Activated CD4-positive, CD25-positive, alpha-beta regulatory T cell treated with anti-CD3 and anti-CD28 coated beads, Interleukin-2, amount 50 U/mL, for 72 hours (primary cell): ENCODE results near the gene HS2ST1.
"Not testable (repeated sequence)": the region's sequence is repeated elsewhere in the genome, so short reads cannot be mapped to it uniquely, and the experiment has no call there.

Experiments used
- DNase-seq: peaks from one replicate; pipeline ENCODE4 v3.0.0; 2021

The HS2ST1 gene

DNA sequence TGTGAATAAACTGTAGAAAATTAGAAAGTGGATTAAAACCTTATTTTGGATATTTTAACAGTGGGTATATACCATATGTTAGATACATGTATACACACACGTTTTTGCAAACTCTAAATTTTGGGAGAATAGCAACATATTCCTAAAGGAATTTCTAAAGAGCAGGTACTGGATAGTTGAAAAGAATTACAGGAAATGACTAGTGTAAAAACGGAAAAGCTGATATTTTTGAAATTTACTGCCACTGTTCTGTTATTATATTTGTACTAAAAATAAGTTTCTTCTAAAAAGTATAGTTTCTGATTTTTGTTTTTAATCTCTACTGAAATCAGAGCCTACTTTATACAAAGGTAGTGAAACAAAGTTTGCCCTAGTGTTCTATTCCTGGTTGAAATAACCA is 114.1 kb downstream of the HS2ST1 start:
- DNase-seq: no peak

DNA sequence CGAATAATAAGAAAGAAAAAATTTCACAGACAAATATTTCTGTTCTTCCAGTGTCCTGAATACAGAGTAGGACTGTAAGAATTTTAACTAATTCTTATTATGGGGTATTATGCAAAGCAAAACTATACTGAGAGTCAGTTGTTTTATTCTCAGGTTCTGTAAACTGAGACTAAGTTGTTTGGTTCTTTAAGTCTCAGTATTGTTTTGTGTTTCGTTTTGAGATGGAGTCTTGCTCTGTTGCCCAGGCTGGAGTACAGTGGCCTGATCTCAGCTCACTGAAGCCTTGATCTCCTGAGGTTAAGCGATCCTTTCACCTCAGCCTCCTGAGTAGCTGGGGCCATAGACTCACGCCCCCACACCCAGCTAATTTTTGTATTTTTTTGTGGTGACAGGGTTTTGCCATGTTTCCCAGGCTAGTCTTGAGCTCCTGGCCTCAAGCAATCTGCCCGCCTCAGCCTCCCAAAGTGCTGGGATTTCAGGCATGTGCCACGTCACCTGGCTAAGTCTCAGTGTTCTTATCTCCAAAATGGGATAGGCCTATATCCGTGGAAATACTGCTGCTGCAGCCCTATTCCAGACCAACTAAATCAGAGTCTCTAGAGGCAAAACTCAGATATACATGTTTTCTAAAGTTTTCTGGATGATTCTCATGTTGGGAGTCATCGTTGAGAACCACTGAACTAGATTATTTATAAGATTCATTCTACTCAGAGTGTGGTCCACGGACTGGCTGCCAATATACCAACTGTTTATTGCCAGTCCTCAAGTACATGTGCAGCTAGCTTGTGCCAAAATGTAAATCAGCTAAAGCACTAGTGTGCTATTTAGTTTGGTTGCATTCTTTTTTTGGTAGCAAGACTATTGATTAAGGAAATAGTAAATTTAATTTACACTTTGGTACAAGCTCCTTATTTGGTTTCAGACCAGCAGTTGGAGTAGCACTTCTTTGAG is 116.6 kb downstream of the HS2ST1 start:
- DNase-seq: no peak

DNA sequence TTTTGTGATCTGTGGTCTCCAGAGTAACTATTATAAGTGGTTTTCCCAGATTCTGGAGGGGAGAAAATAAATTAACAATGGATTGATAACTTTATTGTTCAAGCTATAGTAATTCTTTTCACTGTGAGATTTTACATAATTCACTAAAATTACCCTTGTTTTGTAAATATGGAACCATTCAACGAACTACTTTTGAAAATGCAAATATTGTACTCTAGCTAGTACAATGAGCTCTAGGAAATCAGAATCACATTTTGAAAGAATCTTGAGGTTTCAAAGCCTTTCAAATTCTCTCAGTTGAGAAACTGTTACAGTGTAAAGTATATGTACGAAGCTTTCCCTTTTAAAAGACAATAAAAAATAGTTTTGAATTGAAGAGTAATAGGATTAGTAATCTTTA is 119.9 kb downstream of the HS2ST1 start:
- no peak for DNase-seq

DNA sequence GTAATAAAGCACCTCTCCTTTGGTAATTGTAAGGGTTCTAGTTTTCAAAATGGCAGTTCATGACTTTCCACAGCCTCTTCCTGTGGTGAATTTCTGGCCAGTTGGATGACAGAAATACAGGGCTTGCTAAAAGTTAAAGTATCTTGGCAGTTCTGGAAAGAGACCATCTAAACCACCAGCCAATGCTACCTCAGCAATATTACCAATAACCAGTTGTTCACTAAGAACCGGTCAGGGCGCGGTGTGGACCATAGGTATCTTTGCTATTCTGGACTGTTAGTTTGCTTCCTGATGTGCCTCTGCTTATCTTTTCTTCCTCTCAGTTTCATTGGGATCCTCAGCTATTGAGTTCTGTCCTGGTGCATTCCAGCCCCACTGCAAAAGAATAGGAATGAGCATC is 124.7 kb downstream of the HS2ST1 start:
- DNase-seq: no peak

DNA sequence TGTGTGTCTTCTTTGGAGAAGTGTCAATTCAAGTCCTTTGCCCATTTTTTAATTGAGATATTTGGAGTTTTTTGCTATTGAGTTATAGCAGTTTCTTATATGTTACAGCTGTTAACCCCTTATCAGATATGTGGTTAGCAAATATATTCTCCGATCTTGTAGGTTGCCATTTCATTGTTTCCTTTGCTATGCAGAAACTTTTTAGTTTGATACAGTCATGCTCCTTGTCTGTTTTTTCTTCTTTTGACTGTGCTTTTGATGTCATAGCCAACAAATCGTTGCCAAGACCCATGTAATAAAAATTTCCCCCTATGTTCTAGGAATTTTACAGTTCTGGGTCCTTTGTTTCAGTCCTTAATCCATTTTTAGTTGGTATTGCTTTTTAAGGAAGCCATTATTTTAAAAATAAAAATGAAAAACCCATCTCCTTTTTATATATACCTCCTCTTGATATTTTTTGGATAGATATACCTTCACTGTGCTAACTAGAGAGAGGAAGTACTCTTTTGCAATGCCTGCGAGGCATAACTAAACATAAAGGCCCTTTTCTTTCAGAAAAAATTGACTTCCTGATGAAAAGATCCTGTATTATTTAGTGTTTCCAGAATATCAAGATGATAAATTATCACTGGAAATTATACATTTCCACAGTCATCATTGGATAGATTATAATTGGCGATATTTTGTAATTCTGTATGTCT is 127.8 kb downstream of the HS2ST1 start:
- DNase-seq: no peak

DNA sequence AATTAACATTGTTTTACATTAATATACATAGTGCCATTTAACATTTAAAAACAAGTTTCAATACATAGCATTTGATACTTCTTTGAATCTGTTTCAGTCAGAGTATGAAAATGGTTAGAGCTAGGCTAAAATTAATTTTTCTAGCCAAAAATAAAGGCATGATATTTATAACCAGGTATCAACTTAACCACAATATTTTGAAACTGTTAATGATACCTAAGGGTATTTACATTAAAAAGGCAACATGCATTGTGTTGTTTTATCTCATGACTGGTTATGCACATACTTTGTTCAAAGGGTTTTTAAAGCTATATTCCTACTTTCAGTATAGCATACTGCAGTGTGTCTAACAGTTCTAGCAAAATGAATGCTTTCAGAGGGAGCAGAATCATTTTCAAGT is 130.0 kb downstream of the HS2ST1 start:
- DNase-seq: no peak

DNA sequence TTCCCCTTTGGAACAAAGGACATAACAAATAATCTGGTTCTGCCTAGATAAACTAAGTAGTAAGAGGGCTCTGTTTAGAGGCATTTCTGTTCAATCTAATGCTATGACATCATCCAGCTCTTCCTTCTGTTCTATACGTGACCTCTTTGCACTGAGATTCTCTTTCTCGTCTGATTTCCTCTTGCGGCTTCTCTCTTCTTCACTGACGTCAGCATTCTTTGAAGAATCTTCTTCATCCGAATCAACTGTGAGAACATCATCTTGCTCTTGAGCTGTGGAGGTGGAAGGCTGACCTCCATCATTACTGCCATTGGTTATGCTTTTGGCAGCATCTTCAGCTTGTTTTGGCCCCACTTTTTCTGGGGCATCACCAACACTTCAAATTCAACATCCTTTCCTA is 130.4 kb downstream of the HS2ST1 start:
- no peak for DNase-seq

DNA sequence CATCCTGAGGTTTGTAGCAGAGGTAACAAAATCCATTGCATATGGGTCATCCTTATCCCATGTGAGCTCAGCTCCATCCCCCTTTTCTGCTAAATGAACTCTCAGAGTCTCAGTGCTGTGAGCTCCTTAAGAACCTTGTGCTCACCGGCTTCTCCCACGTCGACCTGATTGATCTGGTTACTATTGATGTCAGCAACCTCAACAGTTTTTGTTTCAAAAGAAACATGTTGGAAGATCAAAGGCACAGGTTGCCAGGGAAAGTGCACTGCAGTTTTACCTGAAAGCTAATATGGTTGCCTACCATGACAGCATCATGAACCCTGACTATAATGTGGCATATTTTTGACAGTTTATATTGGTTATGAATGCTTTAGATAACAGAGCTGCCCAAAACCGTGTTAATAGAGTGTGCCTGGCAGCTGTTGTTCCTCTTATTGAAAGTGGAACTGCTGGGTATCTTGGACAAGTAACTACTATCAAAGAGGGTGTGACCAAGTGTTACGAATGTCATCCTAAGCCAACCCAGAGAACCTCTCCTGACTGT is 131.4 kb downstream of the HS2ST1 start:
- no peak for DNase-seq

DNA sequence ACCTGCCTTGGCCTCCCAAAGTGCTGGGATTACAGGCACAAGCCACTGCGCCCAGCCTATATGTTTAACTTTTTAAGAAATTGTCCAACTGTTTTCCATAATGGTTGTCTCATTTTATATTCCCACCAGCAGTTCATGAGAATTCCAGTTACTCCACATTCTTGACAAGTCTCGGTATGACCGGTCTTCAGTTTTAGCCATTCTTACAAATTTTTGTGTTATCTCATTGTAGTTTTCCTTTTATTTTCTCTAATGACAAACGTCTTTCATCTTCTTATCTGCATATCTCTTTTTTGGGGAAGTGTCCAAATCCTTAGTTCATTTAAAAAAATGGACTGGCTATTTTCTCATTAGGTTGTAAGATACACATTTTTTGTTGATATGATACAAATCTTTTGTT is 132.5 kb downstream of the HS2ST1 start:
- DNase-seq: no peak

DNA sequence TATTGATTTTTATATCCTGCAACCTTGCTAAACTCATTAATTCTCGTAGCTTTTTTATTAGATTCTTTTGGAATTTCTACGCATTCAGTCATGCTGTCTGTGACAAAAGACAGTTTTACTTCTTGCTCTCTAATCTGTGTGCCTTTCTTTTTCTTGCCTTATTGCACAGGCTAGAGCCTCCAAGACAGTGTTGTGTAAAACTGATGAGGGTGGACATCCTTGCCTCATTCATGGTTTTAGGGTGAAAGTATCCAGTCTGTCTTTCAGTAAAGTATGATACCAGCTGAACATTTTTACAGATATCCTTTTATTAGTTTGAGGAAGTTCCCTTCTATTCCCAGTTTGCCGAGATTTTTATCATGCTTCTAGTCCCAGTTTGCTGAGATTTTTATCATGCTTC is 133.8 kb downstream of the HS2ST1 start:
- no peak for DNase-seq

DNA sequence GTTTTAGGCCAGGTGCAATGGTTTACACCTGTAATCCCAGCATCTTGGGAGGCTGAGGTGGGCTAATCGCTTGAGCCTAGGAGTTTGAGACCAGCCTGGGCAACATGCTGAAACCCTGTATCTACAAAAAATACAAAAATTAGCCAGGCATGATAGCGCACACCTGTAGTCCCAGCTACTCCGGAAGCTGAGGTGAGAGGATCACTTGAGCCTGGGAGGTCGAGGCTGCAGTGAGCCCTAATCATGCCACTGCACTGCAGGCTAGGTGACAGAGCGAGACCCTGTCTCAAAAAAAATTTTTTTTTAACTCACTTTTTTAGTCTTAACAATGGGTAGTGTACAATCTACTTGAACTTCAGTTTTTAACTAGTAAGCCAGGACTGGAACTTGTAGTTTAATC is 137.5 kb downstream of the HS2ST1 start:
- DNase-seq: no peak

DNA sequence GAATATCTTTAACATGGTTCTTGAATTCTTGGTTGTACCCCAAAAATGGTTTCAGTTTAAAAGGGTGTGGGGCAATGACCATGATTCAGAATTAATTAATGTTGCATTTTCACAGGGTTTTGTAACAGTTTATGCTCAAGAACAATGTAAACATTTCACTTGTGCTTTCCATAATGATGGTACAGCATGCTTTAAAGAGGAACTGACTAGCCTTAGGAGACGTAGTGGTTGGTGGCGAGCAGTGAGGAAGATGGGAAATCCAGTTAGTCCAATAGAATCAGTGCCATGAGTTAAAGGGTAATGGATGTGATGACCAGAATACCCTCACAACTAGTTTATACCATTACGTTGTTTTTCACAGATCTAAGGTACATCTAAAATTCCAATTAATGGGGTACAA is 138.0 kb downstream of the HS2ST1 start:
- DNase-seq: no peak

DNA sequence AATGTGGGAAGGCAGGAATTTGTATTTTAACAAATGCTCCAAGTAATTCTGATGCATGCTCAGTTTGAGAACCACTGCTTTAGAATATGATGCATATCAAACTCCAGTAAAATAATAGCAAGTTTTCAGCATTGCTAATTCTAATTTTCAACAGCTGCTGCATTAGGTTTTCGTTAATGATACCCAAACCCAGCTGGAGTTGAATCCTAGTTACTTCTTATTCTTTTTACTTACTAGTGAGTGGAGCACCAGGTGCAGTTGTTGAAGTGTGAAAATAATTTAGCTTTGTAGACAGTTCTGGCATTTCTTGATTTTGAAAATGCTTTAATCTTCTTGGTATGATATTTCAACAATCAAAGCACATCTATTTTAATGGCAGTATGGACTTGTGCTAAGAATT is 138.5 kb downstream of the HS2ST1 start:
- no peak for DNase-seq

DNA sequence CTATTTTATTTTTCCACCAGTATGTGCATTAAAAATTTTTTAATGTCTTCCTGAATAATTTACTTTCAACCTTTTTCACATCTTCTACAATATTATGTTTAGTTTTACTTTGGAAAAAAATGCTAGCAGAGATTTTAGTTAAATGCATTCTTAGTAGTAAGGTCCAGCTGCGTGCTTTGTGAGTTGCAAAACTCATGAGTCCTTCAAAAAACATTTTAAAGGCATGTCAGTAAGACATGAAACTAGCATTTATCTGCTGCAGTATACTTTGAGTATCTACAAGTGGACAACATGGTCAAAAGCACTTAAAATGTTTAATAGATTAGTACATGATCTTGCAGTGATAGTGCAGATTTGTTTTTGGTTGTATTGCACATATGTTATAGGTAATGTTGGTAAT is 139.0 kb downstream of the HS2ST1 start:
- no peak for DNase-seq

DNA sequence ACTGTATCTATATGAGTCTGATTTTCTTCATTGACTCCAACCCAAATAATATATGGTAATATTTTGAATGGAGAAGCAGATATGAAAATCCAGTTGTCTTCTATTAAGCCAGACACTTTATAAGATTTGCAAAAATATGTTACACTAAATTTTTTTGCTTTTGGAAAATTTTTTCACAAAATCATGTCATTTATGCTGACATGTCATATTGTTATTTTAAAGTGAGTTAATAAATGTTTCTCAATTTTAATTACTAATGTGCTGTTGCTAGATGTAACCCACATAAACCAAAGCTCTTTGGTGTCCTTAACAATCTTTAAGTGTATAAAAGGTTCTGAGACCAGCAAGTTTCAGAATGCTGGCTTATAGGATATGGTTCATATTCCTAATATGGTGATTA is 142.5 kb downstream of the HS2ST1 start:
- DNase-seq: no peak

DNA sequence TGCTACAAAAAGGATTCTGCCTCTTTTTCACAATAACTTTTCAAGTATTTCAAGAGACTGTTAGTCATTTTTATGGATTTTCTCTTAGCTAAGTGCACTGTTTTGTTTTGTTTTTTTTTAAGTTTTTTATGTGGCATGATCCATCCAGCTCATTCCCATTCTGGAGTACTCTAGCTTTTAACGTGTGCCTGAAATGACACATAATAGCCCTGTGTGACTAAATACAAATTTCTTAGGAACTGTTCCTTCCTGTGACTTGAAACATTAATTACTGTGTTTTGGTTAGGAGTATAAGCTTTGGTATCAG is 143.9 kb downstream of the HS2ST1 start:
- no peak for DNase-seq

DNA sequence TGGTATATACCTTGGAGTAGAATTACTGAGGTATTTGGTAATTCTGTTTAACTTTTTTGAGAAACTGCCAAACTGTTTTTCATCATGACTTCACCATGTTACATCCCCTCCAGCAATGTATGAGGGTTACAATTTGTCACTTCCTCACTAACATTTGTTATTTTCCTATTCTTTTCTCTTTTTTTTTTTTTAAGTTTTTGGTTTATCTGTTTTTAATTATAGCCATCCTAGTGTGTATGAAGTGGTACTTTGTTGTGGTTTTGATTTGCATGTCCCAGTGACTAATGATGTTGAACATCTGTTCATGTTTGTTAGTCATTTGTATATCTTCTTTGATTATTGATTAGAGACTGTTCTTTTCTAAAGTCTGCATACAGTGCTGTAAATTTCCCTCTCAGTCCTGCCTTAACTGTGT is 147.3 kb downstream of the HS2ST1 start:
- no peak for DNase-seq

DNA sequence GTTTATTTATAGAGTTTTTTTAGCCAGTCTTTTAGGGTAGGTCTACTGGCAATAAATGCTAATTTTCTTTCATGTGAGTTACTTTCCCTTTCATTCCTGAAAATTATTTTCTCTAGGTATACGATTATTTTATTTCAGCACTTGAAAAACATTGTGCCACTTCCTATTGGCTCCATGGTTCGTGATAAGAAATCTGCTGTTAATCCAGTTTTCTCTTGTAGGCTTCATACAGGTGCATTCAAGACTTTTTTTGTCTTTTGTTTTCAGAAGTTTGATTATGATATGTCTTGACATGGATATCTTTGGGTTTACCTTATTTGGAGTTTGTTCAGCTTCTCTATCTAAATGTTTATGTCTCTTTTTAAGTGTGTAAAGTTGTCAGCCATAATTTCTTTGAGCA is 148.3 kb downstream of the HS2ST1 start:
- DNase-seq: no peak

DNA sequence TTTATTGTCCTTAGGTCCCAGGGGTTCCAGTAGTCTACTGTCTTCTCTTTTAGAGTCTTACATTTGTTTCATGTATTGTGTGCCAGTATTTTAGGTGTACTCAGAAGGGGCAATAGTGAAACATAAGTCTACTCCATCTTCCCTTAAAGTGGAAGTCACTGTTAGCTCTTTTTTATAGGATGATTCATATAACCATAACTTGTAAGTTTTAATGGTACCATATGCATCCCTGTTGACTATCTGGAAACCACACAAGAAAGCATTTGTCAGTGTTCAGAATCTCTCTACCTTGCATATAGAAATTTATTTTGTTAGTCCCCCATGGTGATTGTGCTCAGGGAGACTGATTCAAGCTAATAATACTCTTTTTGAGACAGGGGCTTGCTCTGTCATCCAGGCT is 149.9 kb downstream of the HS2ST1 start:
- DNase-seq: no peak

DNA sequence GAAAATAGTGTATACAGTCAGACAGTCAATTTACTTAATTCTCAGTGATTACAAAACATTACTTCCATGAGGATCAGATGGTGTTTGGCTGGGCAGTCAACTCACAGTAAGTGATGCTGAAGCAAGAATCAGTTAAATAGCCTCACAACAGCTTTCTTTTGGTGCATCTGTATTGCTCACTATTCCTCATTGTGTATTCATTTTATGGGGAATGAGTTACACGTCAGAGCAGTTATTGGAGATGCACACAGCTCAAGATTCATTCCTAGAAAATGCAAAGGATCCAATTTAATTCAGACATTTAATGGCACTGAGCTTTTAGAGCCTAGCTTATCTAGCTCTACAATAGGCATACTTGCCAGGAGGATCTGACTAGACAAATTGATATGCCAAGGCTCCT is 150.6 kb downstream of the HS2ST1 start:
- no peak for DNase-seq

DNA sequence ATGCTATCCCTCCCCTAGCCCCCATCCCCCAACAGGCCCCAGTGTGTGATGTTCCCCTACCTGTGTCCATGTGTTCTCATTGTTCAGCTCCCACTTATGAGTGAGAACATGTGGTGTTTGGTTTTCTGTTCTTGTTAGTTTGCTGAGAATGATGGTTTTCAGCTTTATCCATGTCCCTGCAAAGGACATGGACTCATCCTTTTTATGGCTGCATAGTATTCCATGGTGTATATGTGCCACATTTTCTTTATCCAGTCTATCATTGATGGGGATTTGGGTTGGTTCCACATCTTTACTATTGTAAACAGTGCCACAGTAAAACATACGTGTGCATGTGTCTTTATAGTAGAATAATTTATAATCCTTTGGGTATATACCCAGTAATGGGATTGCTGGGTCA is 152.3 kb downstream of the HS2ST1 start:
- not testable (repeated sequence) for DNase-seq

DNA sequence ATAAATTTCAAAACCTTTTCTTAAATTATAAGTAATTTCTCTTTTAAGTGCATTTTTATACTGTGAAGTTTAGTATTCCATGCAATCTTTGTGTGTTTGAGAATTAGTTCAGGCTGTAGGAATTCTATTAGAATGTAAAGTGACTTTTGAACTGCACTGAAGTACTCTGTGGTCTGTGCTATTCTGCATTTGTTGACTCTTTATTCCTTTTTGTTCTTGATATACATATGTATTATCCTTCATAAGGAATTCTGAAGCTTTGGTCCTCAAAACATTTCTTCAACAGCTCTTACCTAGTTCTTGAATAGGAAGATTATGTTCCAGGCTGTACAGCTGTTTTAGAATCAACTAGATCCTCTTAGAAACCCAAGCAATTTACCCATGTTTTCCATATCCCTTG is 158.0 kb downstream of the HS2ST1 start:
- DNase-seq: no peak

DNA sequence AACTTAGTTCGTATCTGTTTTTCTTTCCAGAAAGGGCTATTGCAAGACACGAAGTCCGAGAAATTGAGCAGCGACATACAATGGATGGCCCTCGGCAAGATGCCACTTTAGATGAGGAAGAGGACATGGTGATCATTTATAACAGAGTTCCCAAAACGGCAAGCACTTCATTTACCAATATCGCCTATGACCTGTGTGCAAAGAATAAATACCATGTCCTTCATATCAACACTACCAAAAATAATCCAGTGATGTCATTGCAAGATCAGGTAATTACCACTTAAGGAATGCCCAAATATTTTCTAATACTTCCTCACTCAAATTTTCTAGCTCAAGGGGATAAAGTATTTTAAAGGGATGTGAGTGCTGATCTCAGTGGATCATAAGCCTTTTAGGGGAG is 158.5 kb downstream of the HS2ST1 start:
- DNase-seq: no peak
